Measurements from ENCODE around the gene ARIH1. TPM values are rescaled to one million over a fixed set of nuclear protein-coding genes. Genes with fewer than 3 reads are reported as not detected.

The ARIH1 gene
- polyA plus RNA-seq, 4 donors, result 183 to 219 (median 199) TPM

GRCh38 chr15:72535911-72536310 is 61.8 kb downstream of the ARIH1 start:
- no peak for DNase-seq (ENCODE audit: low read depth in 4 of 4, low spot score in 3 of 4)

GRCh38 chr15:72536506-72536905 is 62.4 kb downstream of the ARIH1 start:
- DNase-seq (ENCODE audit: low read depth in 4 of 4, low spot score in 3 of 4), result no peak

- no peak for DNase-seq (ENCODE audit: low read depth in 4 of 4, low spot score in 3 of 4)
Observed at GRCh38 chr15:72538931-72539330, 64.8 kb downstream of the ARIH1 start.

GRCh38 chr15:72540606-72541237 is 66.6 kb downstream of the ARIH1 start:
- no peak for DNase-seq (ENCODE audit: low read depth in 4 of 4, low spot score in 3 of 4)

GRCh38 chr15:72541674-72542073 is 67.5 kb downstream of the ARIH1 start:
- no peak for DNase-seq (ENCODE audit: low read depth in 4 of 4, low spot score in 3 of 4)

GRCh38 chr15:72545156-72545555 is 71.0 kb downstream of the ARIH1 start:
- no peak for DNase-seq (ENCODE audit: low read depth in 4 of 4, low spot score in 3 of 4)

GRCh38 chr15:72554471-72555425 is 80.6 kb downstream of the ARIH1 start:
- DNase-seq (ENCODE audit: low read depth in 4 of 4, low spot score in 3 of 4), result no peak

GRCh38 chr15:72559781-72560180 is 85.7 kb downstream of the ARIH1 start:
- no peak for DNase-seq (ENCODE audit: low read depth in 4 of 4, low spot score in 3 of 4)

GRCh38 chr15:72560458-72560857 is 86.3 kb downstream of the ARIH1 start:
- DNase-seq (ENCODE audit: low read depth in 4 of 4, low spot score in 3 of 4), result no peak

- DNase-seq (ENCODE audit: low read depth in 4 of 4, low spot score in 3 of 4), result no peak
Observed at GRCh38 chr15:72562386-72562785, 88.3 kb downstream of the ARIH1 start.

GRCh38 chr15:72562878-72563277 is 88.7 kb downstream of the ARIH1 start:
- no peak for DNase-seq (ENCODE audit: low read depth in 4 of 4, low spot score in 3 of 4)

- no peak for DNase-seq (ENCODE audit: low read depth in 4 of 4, low spot score in 3 of 4)
Observed at GRCh38 chr15:72564091-72564490, 90.0 kb downstream of the ARIH1 start.

GRCh38 chr15:72566973-72567372 is 92.8 kb downstream of the ARIH1 start:
- no peak for DNase-seq (ENCODE audit: low read depth in 4 of 4, low spot score in 3 of 4)

GRCh38 chr15:72570059-72570458 is 95.9 kb downstream of the ARIH1 start:
- no peak for DNase-seq (ENCODE audit: low read depth in 4 of 4, low spot score in 3 of 4)

- no peak for DNase-seq (ENCODE audit: low read depth in 4 of 4, low spot score in 3 of 4)
Observed at GRCh38 chr15:72579814-72580213, 105.7 kb downstream of the ARIH1 start.

- DNase-seq (ENCODE audit: low read depth in 4 of 4, low spot score in 3 of 4), result no peak
Observed at GRCh38 chr15:72584006-72584405, 109.9 kb downstream of the ARIH1 start.

- no peak for DNase-seq (ENCODE audit: low read depth in 4 of 4, low spot score in 3 of 4)
Observed at GRCh38 chr15:72585025-72585424, 110.9 kb downstream of the ARIH1 start.

- no peak for DNase-seq (ENCODE audit: low read depth in 4 of 4, low spot score in 3 of 4)
Observed at GRCh38 chr15:72585476-72586058, 111.4 kb downstream of the ARIH1 start.

- no peak for DNase-seq (ENCODE audit: low read depth in 4 of 4, low spot score in 3 of 4)
Observed at GRCh38 chr15:72588096-72588495, 114.0 kb downstream of the ARIH1 start.

GRCh38 chr15:72590427-72590826 is 116.3 kb downstream of the ARIH1 start:
- no peak for DNase-seq (ENCODE audit: low read depth in 4 of 4, low spot score in 3 of 4)

- DNase-seq (ENCODE audit: low read depth in 4 of 4, low spot score in 3 of 4), result no peak
Observed at GRCh38 chr15:72591361-72591760, 117.2 kb downstream of the ARIH1 start.

- no peak for DNase-seq (ENCODE audit: low read depth in 4 of 4, low spot score in 3 of 4)
Observed at GRCh38 chr15:72592097-72592496, 118.0 kb downstream of the ARIH1 start.

Measured in left renal pelvis (tissue), 4 donors.